Measurements from ENCODE around the gene BMERB1.
"Not testable (repeated sequence)": the region's sequence is repeated elsewhere in the genome, so short reads cannot be mapped to it uniquely, and the experiment has no call there.

BMERB1 gene

DNA sequence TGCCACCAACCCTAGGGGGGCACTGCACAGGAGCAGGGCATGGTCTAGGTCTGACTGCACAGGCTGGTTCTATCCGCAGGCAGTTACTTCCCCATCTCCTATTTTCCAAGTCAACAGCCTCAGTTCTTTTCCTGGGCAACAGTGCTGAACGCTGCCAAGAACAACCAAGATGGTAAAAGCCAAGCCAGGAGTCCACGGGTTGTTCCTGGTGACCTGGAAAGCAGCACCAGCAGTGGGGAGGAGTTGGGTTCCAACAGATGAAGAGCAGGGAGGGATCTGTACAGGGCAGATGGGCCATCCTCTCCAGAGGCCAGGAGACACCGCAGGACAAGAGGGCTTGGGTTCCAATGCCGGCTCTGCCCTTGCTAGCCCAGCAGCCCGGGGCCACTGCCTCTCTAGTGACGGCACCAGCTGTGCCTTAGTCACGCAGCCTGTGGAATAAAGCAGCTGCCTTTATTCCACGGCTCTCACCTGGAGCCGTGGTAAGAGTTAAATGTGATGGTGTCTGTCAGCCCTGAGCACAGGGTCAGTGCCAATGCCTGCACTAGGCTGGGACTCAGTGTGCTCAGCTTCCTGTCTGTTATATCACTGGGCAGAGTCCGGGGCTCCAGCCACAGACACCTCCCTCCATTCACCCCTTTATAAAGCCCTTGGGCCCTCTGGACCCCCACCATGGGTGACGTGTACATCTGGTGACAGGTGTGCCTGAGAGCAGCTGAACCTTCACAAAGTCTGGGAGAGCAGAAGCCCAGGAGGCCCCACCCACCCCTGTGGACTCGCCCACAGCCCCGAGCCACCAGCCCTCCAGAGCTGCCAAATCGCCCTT, 163.6 kb downstream of the BMERB1 start:
- no peak for DNase-seq

DNA sequence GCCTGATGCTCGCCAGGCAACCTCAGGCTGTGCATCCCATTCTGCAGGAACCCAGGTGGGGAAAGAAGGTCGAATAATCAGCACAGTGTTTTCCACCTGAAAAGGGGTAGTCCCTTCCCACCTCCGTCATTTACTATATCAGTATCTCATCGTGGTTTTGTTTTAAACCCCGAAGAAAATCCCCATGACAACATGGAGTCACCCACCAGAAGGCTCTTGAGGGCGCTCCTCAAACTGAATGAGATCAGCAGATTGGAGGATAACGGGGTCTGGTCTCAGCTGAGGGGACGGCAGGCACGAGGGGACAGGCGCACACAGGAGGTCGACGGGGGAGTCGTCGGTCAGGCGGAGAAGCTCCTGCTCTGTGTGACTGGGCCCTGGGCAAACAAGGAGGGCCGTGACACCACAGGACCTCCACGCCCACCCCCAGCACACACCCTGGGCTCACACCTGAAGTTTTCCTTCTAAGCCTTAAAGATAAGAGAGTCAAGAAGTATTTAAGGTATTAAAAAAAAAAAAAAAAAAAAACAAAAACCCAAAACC, 164.3 kb downstream of the BMERB1 start:
- DNase-seq: no peak

- DNase-seq: no peak
Observed at GRCh38 chr16:15599303-15600070, 165.1 kb downstream of the BMERB1 start.

GRCh38 chr16:15601212-15601879, 167.0 kb downstream of the BMERB1 start:
- no peak for DNase-seq

- no peak for DNase-seq
Observed at GRCh38 chr16:15602285-15603044, 168.1 kb downstream of the BMERB1 start.

DNA sequence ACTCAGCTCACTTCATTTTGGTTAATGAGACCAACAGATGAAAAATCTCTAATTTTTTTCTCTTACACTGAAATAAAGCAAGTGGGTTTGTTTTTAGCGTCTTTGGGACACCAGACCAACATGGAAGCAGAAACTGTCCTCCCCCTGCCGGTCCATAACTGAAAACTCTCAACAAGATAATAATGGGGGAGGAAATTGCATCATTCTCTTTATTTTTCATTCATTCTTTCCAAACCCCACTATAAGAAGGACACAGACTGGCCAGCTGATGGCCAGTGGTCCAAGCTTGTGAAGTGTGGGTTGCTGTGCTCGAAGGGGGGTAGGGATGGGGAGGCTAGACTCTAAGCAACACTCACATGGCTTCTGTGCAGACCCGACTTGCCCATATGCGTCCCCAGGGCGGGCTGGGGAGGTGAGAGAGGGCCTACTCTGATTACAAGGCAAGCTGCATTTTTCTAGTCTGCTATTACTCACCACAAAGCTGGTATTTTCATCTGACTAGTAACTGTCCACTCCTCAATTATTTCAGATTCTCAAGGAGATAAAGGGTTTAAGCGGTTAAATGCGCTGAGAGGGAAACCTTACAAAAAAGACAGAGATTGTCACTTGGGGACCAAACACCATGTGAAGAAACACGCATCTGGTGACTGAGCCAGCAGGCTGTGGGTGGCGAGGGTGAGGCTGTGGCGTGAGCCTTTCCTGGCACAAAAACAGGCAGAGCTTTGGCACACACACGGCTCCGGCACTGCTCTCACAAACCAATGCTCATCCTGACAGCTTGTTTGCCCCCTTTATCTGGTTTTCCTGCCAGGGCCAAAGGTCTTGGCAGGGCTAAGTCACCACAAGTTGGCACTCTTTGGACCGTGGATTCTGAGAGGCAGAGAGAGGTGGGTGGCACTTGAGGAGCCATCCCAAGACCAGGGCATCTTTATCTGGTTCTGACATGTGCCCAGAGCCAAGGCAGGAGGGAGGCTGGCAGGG, 170.4 kb downstream of the BMERB1 start:
- DNase-seq: no peak

GRCh38 chr16:15605839-15606517, 171.6 kb downstream of the BMERB1 start:
- DNase-seq: no peak

GRCh38 chr16:15606518-15607220, 172.3 kb downstream of the BMERB1 start:
- DNase-seq: no peak

- DNase-seq: not testable (repeated sequence)
Observed at GRCh38 chr16:15607221-15607699, 172.9 kb downstream of the BMERB1 start.

DNA sequence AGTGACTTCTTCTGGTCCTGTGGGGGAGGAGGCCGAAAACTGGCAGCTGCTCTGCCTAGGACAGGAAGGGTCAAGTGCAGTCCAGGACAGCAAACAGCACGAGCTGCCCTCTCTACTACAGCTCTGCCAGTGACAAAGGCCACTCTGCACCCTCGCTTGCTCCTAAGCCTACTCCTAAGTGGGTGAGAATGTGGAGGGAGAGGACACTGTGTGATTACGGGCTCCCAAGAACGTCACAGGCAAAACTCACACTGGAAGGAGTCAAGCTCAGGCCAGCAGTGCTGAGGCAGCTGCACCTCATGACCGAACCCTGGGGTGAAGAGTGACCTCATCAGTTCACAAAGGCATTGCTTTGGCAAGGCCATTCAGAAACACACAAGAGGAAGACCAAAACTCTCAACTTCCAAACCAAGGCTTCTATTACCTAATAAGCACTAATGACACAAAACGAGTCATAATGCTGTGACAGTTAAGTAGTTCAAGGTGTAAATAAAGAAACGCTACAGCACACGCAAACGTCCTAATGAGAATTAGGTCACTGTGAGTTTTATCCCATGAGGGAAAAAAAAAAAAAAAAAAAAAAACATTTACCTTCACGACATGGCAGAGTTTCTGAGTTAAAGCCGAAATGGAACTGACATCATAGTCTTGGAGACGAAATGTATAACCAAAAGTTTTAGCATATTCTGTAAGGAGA, 173.5 kb downstream of the BMERB1 start:
- no peak for DNase-seq

- no peak for DNase-seq
Observed at GRCh38 chr16:15608398-15609285, 174.3 kb downstream of the BMERB1 start.

DNA sequence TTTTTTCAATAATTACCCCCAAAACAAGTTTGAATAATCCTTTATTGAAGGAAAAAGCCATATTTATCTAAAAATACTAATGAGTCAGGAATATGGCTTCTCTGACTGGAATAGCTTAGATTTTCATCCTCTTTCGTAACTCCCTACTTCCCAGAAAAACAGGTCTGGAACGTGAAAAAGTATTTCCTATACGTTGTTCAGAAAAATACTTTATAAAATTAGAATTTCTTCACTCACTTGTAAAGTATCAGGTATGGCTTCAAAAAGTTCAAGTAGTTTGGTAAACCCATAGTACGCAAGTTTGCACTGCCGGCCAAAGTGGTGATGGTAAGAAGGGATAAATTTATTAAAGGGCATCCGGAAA, 174.9 kb downstream of the BMERB1 start:
- no peak for DNase-seq

GRCh38 chr16:15610369-15610871, 176.0 kb downstream of the BMERB1 start:
- DNase-seq: no peak

- DNase-seq: no peak
Observed at GRCh38 chr16:15611610-15612009, 177.2 kb downstream of the BMERB1 start.

DNA sequence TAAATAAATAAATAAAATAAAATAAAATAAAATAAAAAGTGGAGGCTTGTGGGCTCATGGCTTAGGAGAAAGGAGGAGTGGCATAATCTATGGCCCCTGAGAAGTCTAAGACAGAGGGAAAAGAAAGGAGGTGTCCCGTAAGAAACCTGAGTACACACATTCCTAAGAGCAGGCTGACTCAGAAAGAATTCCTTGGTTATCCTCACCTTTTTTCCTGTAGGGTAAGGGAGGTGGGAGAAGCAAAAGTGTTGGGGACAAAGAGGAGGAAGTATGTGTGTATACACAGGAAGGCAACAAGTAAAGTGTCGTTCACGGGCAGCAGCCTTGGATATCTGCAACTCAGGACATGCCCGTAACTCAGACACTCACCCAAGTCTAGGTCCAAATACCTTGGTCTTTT, 179.3 kb downstream of the BMERB1 start:
- DNase-seq: no peak

GRCh38 chr16:15616012-15616411, 181.6 kb downstream of the BMERB1 start:
- no peak for DNase-seq

GRCh38 chr16:15616475-15617165, 182.2 kb downstream of the BMERB1 start:
- no peak for DNase-seq

All from NCI-H1417 treated with DMSO at 0.1 percent for 48 hours (cell line).